ENCODE data around the gene DOCK2. TPM values are rescaled to one million over a fixed set of nuclear protein-coding genes. Genes with fewer than 3 reads are reported as not detected.

The DOCK2 gene
- polyA plus RNA-seq, 1 donor (not counting 4 experiments of a cell fraction or from before 2014, with no cell fraction given): 0.21 TPM

GRCh38 chr5:169626779-169627178 lies 10.3 kb upstream of the DOCK2 start:
- Histone ChIP-seq H3K9me3 (ENCODE audit: control insufficient read depth, low read depth, low read length) (no peaks in the 10 kb centered on the region), H4K20me1 (ENCODE audit: control insufficient read depth, extremely low read depth, insufficient read depth, low read length) (no peaks in the 10 kb centered on the region), H3K27me3 (ENCODE audit: control insufficient read depth, extremely low read depth, insufficient read depth, low read length) (no peaks in the 10 kb centered on the region), H3K9ac (ENCODE audit: control insufficient read depth, extremely low read depth, insufficient read depth, low read length) (no peak overlapping the region), H3K4me3 (ENCODE audit: control insufficient read depth in 2 of 3, extremely low read depth in 1 of 3, insufficient read depth in 2 of 3, low read depth in 1 of 3, low read length in 3 of 3) (no peak overlapping the region), H3K4me1 (ENCODE audit: control insufficient read depth, extremely low read depth, insufficient read depth, low read length) (no peaks in the 10 kb centered on the region), H2AFZ (ENCODE audit: control insufficient read depth, low read length) (no peak overlapping the region), H3K79me2 (ENCODE audit: control insufficient read depth, insufficient read depth, low read length) (no peaks in the 10 kb centered on the region), H3K4me2 (ENCODE audit: control insufficient read depth, extremely low read depth, insufficient read depth, low read depth, low read length) (no peak overlapping the region), H3K27ac (ENCODE audit: control insufficient read depth, insufficient read depth, low read length) (no peak overlapping the region), H3K9me1 (ENCODE audit: control insufficient read depth, extremely low read depth, insufficient read depth, low read length) (no peaks in the 10 kb centered on the region), H3K36me3 (ENCODE audit: control insufficient read depth in 2 of 2, extremely low read depth in 1 of 2, insufficient read depth in 2 of 2, low read length in 2 of 2) (no peaks in the 10 kb centered on the region)
- DNase-seq (ENCODE audit: low read depth, low spot score) (no peak), FAIRE-seq (no peak)
- dilution Hi-C loops (cut with MboI; ENCODE audit: extremely low pct_ligation_motif_present, low sequenced_read_pairs): no loop called here
- TF ChIP-seq CTCF (optimal IDR thresholded peaks at IDR 0.05 in 1 of 3, IDR thresholded peaks at IDR 0.05 in 1 of 3, conservative IDR thresholded peaks at IDR 0.05 in 1 of 3; ENCODE audit: extremely low read depth in 1 of 3, insufficient read depth in 2 of 3, low read length in 3 of 3) (no peak), EZH2 (IDR thresholded peaks at IDR 0.05; ENCODE audit: low read length) (no peak)

- Histone ChIP-seq H4K20me1 (ENCODE audit: control insufficient read depth, extremely low read depth, insufficient read depth, low read length) (no peaks in the 10 kb centered on the region), H3K4me1 (ENCODE audit: control insufficient read depth, extremely low read depth, insufficient read depth, low read length) (no peaks in the 10 kb centered on the region), H3K27me3 (ENCODE audit: control insufficient read depth, extremely low read depth, insufficient read depth, low read length) (no peaks in the 10 kb centered on the region), H3K79me2 (ENCODE audit: control insufficient read depth, insufficient read depth, low read length) (no peaks in the 10 kb centered on the region), H3K27ac (ENCODE audit: control insufficient read depth, insufficient read depth, low read length) (no peak overlapping the region), H3K9me3 (ENCODE audit: control insufficient read depth, low read depth, low read length) (no peaks in the 10 kb centered on the region), H3K36me3 (ENCODE audit: control insufficient read depth in 2 of 2, extremely low read depth in 1 of 2, insufficient read depth in 2 of 2, low read length in 2 of 2) (no peaks in the 10 kb centered on the region), H3K4me2 (ENCODE audit: control insufficient read depth, extremely low read depth, insufficient read depth, low read depth, low read length) (no peak overlapping the region), H2AFZ (ENCODE audit: control insufficient read depth, low read length) (no peak overlapping the region), H3K9ac (ENCODE audit: control insufficient read depth, extremely low read depth, insufficient read depth, low read length) (no peak overlapping the region), H3K4me3 (ENCODE audit: control insufficient read depth in 2 of 3, extremely low read depth in 1 of 3, insufficient read depth in 2 of 3, low read depth in 1 of 3, low read length in 3 of 3) (no peak overlapping the region), H3K9me1 (ENCODE audit: control insufficient read depth, extremely low read depth, insufficient read depth, low read length) (no peaks in the 10 kb centered on the region)
- FAIRE-seq (no peak), DNase-seq (ENCODE audit: low read depth, low spot score) (no peak)
- no peak for TF ChIP-seq CTCF (optimal IDR thresholded peaks at IDR 0.05 in 1 of 3, IDR thresholded peaks at IDR 0.05 in 1 of 3, conservative IDR thresholded peaks at IDR 0.05 in 1 of 3; ENCODE audit: extremely low read depth in 1 of 3, insufficient read depth in 2 of 3, low read length in 3 of 3)
- TF ChIP-seq EZH2 (IDR thresholded peaks at IDR 0.05; ENCODE audit: low read length): no peak
- dilution Hi-C loops (cut with MboI; ENCODE audit: extremely low pct_ligation_motif_present, low sequenced_read_pairs): no loop called here
These were observed 9.5 kb upstream of the DOCK2 start for GRCh38 chr5:169627551-169627950.

All from keratinocyte (primary cell).